Measurements from ENCODE around the gene FANK1. TPM values are rescaled to one million over a fixed set of nuclear protein-coding genes. Genes with fewer than 3 reads are reported as not detected.
A peak's percentile ranks its signal among the peaks of the same experiment; 100 is the strongest.

The FANK1 gene
- total RNA-seq, 4 donors from 2014 or later: 0.26 to 6.8 (median 4.6) TPM

DNA sequence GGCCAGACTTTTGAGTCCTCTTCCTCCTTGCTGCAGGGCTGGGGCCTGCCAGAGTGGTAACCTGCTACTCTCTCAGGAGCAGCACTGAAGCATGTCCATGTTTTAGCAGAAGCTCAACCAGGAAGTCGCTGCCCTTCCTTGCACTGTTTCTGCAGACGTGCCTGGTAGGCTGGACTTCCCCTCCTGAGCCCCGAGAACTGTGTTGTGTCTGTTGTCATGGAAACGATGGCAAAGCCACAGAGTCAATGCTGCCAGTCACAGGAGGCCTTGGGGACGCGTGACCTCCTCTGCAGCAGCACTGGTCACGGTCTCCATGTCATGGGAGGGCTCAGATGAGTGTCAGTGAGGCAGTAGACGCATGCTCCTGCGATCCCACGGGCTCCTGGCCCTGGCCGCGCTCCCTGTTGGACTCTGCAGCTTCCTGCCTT lies 145.5 kb downstream of the FANK1 start:
- no peaks in the 10 kb centered on the region for H3K27me3 ChIP-seq
- TF ChIP-seq, protein P1, sequence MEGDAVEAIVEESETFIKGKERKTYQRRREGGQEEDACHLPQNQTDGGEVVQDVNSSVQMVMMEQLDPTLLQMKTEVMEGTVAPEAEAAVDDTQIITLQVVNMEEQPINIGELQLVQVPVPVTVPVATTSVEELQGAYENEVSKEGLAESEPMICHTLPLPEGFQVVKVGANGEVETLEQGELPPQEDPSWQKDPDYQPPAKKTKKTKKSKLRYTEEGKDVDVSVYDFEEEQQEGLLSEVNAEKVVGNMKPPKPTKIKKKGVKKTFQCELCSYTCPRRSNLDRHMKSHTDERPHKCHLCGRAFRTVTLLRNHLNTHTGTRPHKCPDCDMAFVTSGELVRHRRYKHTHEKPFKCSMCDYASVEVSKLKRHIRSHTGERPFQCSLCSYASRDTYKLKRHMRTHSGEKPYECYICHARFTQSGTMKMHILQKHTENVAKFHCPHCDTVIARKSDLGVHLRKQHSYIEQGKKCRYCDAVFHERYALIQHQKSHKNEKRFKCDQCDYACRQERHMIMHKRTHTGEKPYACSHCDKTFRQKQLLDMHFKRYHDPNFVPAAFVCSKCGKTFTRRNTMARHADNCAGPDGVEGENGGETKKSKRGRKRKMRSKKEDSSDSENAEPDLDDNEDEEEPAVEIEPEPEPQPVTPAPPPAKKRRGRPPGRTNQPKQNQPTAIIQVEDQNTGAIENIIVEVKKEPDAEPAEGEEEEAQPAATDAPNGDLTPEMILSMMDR (IDR thresholded peaks at IDR 0.05): no peak
- no peak for TF ChIP-seq POLR2A (IDR thresholded peaks at IDR 0.05)
- H3K36me3 ChIP-seq: no peaks in the 10 kb centered on the region
- no peak overlapping the region for H3K4me3 ChIP-seq
- no peaks in the 10 kb centered on the region for H3K4me1 ChIP-seq
- no peak overlapping the region for H3K27ac ChIP-seq
- peak; percentile 40 to 61 for DNase-seq
- intact Hi-C loops (cut with DNase I; ENCODE audit: low total_unique reads): no loop called here
- H3K9me3 ChIP-seq: no peaks in the 10 kb centered on the region

DNA sequence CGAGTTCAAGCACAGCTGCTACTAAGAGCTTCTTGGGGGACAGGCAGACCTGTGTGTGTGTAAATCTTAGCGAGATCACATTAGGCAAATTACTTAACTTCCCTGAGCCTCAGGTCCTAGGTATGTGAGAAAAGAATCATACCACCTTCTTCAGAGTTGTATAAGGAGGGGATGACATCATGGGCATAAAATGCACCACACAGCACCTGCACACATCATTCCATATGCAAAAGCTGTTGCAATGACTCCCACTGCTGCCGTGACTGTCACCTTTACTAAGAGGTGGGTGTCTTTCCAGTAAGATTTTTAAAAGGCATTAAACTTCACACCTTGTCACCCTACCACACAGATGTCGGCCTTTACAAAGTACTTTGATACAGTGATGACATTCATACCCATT lies 146.0 kb downstream of the FANK1 start:
- Histone ChIP-seq H3K27me3 (no peaks in the 10 kb centered on the region), H3K36me3 (no peaks in the 10 kb centered on the region), H3K9me3 (no peaks in the 10 kb centered on the region), H3K4me3 (no peak overlapping the region), H3K4me1 (no peaks in the 10 kb centered on the region), H3K27ac (no peak overlapping the region)
- no peak for DNase-seq
- intact Hi-C loops (cut with DNase I; ENCODE audit: low total_unique reads): no loop called here
- TF ChIP-seq, protein P1 (IDR thresholded peaks at IDR 0.05): no peak
- TF ChIP-seq POLR2A (IDR thresholded peaks at IDR 0.05): no peak

DNA sequence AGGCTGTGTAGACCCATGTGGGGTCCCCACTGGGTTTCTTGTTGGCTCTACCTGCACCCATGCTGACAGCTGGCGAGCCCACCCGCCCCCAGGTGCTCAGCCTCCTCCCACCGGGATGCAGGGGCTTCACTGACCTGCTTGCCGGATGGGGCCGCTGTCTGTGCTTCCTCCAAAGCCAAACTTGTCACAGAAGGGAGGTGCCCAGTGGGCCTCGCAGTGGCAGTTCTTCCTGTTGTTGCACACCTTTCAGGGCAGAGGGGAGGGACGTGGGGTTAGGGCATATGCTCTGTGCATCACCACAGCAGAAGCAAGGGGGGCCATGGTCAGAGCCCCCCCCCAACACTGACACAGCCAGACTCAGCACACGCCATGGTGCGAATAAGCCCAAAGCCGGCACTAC lies 146.5 kb downstream of the FANK1 start:
- Histone ChIP-seq H3K9me3 (no peaks in the 10 kb centered on the region), H3K4me3 (no peak overlapping the region), H3K36me3 (no peaks in the 10 kb centered on the region), H3K27me3 (no peaks in the 10 kb centered on the region), H3K27ac (no peak overlapping the region), H3K4me1 (no peaks in the 10 kb centered on the region)
- intact Hi-C loops (cut with DNase I; ENCODE audit: low total_unique reads): no loop called here
- no peak for DNase-seq
- TF ChIP-seq, protein P1 (IDR thresholded peaks at IDR 0.05): no peak
- no peak for TF ChIP-seq POLR2A (IDR thresholded peaks at IDR 0.05)

DNA sequence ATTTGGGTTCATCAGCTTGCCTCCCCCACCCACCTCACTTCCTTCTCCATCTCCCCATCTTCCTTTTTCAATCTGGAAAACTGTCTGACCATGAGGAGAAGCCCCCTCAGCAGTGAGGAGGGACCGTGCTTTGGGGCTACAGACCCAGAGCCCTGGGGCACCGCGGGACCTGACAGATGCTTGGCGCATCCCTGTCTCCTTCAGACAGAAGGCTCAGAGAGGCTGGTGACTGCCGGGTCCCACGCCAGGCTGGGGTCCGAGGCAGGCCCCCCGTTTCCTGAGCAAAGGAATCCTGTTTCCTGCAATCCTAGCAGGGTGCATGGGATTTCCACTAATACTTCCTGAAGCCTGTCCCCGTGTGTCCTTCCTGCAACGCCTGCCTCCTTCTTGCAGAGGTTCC lies 147.0 kb downstream of the FANK1 start:
- Histone ChIP-seq H3K27me3 (no peaks in the 10 kb centered on the region), H3K9me3 (no peaks in the 10 kb centered on the region), H3K4me3 (no peak overlapping the region), H3K4me1 (no peaks in the 10 kb centered on the region), H3K27ac (no peak overlapping the region), H3K36me3 (no peaks in the 10 kb centered on the region)
- intact Hi-C loops (cut with DNase I; ENCODE audit: low total_unique reads): no loop called here
- DNase-seq: no peak
- no peak for TF ChIP-seq POLR2A (IDR thresholded peaks at IDR 0.05)
- TF ChIP-seq, protein P1 (IDR thresholded peaks at IDR 0.05): no peak

DNA sequence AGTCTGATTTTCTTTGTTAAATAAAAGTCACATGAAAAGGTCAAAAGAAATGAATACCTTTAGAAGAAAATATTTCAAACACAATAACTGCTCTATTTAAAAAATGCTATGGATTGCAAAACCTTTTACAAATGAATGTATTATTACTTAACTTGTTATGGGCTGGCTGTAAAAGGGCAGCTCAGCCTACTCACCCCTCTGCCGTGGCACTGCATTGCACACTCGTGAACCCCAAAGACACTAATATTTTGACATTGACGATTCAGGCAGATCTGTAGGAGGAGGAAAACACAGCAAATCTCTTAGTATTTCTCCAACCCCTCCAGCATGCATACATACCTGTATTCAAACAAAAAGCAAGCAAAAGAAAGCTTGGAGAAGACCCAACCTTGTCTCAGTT lies 149.5 kb downstream of the FANK1 start:
- intact Hi-C loops (cut with DNase I; ENCODE audit: low total_unique reads): no loop called here
- Histone ChIP-seq H3K4me3 (no peak overlapping the region), H3K36me3 (no peaks in the 10 kb centered on the region), H3K27ac (no peak overlapping the region), H3K4me1 (no peaks in the 10 kb centered on the region), H3K9me3 (no peaks in the 10 kb centered on the region), H3K27me3 (no peaks in the 10 kb centered on the region)
- TF ChIP-seq, protein P1 (IDR thresholded peaks at IDR 0.05): no peak
- no peak for TF ChIP-seq POLR2A (IDR thresholded peaks at IDR 0.05)
- DNase-seq: no peak

All from uterus (tissue), 4 donors.